ENCODE measurements around the gene UBE2L6.

Gene UBE2L6

DNA sequence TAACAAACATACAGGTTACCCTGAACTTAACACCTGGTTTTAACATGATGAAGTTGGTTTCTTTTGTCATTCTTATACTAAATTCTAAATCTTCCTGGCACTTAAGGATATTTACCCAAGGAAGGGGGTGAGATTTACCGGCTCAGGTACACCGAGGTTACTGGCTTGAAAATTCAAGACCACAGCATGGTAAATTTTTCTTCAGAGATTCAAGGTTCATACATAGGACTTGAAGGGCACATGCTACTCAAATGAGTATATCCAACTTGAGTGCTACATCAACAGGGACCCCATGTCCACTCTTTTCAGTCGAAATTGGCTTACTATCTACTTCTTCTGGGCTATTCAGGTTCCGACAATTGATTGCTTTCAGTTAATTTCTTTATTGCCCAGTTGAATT lies 42.7 kb upstream of the UBE2L6 start:
- TF ChIP-seq EGR1 (IDR thresholded peaks at IDR 0.05) (no peak), CREB1 (IDR thresholded peaks at IDR 0.05; ENCODE audit: low read depth) (no peak), USF1 (IDR thresholded peaks at IDR 0.05) (no peak), ZBTB7A (IDR thresholded peaks at IDR 0.05; ENCODE audit: low read depth) (no peak), MAX (IDR thresholded peaks at IDR 0.05) (no peak), TAF1 (IDR thresholded peaks at IDR 0.05; ENCODE audit: low read depth) (no peak), RAD21 (IDR thresholded peaks at IDR 0.05; ENCODE audit: low read depth) (no peak), FOXM1 (IDR thresholded peaks at IDR 0.05; ENCODE audit: borderline replicate concordance, low read depth) (no peak), EP300 (IDR thresholded peaks at IDR 0.05; ENCODE audit: borderline replicate concordance) (no peak), CEBPB (IDR thresholded peaks at IDR 0.05) (no peak)
- TF ChIP-seq, protein P1, sequence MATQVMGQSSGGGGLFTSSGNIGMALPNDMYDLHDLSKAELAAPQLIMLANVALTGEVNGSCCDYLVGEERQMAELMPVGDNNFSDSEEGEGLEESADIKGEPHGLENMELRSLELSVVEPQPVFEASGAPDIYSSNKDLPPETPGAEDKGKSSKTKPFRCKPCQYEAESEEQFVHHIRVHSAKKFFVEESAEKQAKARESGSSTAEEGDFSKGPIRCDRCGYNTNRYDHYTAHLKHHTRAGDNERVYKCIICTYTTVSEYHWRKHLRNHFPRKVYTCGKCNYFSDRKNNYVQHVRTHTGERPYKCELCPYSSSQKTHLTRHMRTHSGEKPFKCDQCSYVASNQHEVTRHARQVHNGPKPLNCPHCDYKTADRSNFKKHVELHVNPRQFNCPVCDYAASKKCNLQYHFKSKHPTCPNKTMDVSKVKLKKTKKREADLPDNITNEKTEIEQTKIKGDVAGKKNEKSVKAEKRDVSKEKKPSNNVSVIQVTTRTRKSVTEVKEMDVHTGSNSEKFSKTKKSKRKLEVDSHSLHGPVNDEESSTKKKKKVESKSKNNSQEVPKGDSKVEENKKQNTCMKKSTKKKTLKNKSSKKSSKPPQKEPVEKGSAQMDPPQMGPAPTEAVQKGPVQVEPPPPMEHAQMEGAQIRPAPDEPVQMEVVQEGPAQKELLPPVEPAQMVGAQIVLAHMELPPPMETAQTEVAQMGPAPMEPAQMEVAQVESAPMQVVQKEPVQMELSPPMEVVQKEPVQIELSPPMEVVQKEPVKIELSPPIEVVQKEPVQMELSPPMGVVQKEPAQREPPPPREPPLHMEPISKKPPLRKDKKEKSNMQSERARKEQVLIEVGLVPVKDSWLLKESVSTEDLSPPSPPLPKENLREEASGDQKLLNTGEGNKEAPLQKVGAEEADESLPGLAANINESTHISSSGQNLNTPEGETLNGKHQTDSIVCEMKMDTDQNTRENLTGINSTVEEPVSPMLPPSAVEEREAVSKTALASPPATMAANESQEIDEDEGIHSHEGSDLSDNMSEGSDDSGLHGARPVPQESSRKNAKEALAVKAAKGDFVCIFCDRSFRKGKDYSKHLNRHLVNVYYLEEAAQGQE (IDR thresholded peaks at IDR 0.05; ENCODE audit: low read depth) = no peak

- TF ChIP-seq EGR1 (IDR thresholded peaks at IDR 0.05) (no peak), USF1 (IDR thresholded peaks at IDR 0.05) (no peak), TAF1 (IDR thresholded peaks at IDR 0.05; ENCODE audit: low read depth) (no peak), TEAD4 (IDR thresholded peaks at IDR 0.05) (no peak), MAX (IDR thresholded peaks at IDR 0.05) (no peak), EP300 (IDR thresholded peaks at IDR 0.05; ENCODE audit: borderline replicate concordance) (no peak), CEBPB (IDR thresholded peaks at IDR 0.05) (no peak)
Observed at GRCh38 chr11:57605028-57605420, 37.6 kb upstream of the UBE2L6 start.

DNA sequence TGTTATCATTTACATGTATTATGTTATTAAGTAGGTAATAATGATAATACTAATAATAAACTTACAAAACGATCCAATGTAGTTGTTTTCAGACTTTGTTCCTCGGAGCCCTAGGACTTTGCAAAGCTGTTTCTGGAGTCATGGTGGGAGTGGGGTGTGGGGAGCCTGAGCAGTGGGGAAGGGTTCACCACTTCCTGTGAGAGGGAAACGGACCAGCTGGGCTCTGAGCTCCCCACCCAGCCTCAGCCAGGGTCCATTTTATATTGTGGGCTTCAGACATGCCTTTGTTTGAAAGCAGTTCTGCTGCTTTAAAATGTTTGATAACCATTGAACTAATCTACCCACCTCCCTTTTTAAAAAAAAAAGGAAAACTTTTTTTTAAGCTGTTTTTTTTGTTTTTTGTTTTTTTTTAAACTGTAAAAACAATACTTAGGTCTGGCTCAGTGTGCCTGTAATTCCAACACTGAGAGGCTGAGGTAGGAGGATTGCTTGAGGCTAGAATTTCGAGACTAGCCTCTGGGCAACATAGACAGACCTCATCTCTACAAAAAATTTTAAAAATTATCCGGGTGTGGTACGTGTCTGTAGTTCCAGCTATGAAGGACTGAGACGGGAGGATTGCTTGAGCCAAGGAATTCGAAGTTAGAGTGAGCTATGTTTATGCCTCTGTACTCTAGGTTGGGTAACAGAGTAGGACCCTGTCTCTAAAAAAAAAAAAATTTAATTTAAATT lies 37.0 kb upstream of the UBE2L6 start:
- TF ChIP-seq EP300 (IDR thresholded peaks at IDR 0.05; ENCODE audit: borderline replicate concordance) = no peak
- no peak for TF ChIP-seq CREB1 (IDR thresholded peaks at IDR 0.05; ENCODE audit: low read depth)
- no peak for TF ChIP-seq CEBPB (IDR thresholded peaks at IDR 0.05)
- TF ChIP-seq MAX (IDR thresholded peaks at IDR 0.05) = no peak
- no peak for TF ChIP-seq USF1 (IDR thresholded peaks at IDR 0.05)
- no peak for TF ChIP-seq EGR1 (IDR thresholded peaks at IDR 0.05)
- TF ChIP-seq ZBTB7A (IDR thresholded peaks at IDR 0.05; ENCODE audit: low read depth) = no peak
- no peak for TF ChIP-seq TCF12 (IDR thresholded peaks at IDR 0.05; ENCODE audit: low read depth)

DNA sequence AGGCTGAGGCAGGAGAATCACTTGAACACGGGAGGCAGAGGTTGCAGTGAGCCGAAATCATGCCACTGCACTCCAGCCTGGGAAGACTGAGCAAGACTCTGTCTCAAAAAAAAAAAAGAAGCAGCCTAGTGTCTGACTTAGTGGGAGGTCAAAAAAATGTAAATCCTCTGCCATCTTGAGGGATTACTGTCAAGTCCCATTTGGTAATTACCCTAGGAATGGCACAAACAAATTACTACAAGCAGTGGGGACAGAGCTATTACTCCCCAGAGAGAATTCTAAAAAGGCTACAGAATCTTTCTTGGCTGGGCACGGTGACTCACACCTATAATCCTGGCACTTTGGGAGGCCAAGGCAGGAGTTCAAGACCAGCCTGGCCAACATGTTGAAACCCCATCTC lies 33.8 kb upstream of the UBE2L6 start:
- TF ChIP-seq MAX (IDR thresholded peaks at IDR 0.05) (no peak), USF1 (IDR thresholded peaks at IDR 0.05) (no peak), EGR1 (IDR thresholded peaks at IDR 0.05) (no peak), NFIC (IDR thresholded peaks at IDR 0.05) (no peak), CREB1 (IDR thresholded peaks at IDR 0.05; ENCODE audit: low read depth) (no peak), FOXM1 (IDR thresholded peaks at IDR 0.05; ENCODE audit: borderline replicate concordance, low read depth) (no peak), YY1 (IDR thresholded peaks at IDR 0.05; ENCODE audit: low read depth) (no peak), ZBTB7A (IDR thresholded peaks at IDR 0.05; ENCODE audit: low read depth) (no peak), CEBPB (IDR thresholded peaks at IDR 0.05) (no peak), TCF12 (IDR thresholded peaks at IDR 0.05; ENCODE audit: low read depth) (no peak), RAD21 (IDR thresholded peaks at IDR 0.05; ENCODE audit: low read depth) (no peak), TEAD4 (IDR thresholded peaks at IDR 0.05) (no peak), TAF1 (IDR thresholded peaks at IDR 0.05; ENCODE audit: low read depth) (no peak), EP300 (IDR thresholded peaks at IDR 0.05; ENCODE audit: borderline replicate concordance) (no peak)
- TF ChIP-seq, protein P1 (IDR thresholded peaks at IDR 0.05; ENCODE audit: low read depth) = no peak

DNA sequence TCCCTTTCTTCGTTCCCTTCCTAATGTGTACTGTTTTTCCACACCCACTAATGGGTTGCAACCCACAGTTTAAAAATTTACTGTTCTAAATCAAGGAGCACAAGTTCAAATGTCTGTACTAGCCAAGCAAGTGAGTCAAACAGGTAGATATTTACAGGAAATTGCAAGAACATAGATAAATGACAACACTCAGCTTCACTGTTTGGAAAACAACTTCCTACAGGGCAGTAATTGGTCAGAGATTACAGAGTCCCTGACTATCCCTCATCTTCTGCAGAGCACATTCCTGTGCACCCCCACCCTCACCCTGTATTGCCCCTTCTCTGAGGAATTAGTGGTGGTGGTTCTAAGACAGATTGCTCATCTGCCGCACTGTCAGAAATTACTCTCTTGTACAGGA lies 31.9 kb upstream of the UBE2L6 start:
- TF ChIP-seq TAF1 (IDR thresholded peaks at IDR 0.05; ENCODE audit: low read depth) (no peak), EGR1 (IDR thresholded peaks at IDR 0.05) (no peak), RAD21 (IDR thresholded peaks at IDR 0.05; ENCODE audit: low read depth) (no peak), MAX (IDR thresholded peaks at IDR 0.05) (no peak), EP300 (IDR thresholded peaks at IDR 0.05; ENCODE audit: borderline replicate concordance) (no peak), CREB1 (IDR thresholded peaks at IDR 0.05; ENCODE audit: low read depth) (no peak), NFIC (IDR thresholded peaks at IDR 0.05) (no peak), ZBTB7A (IDR thresholded peaks at IDR 0.05; ENCODE audit: low read depth) (no peak), YY1 (IDR thresholded peaks at IDR 0.05; ENCODE audit: low read depth) (no peak), USF1 (IDR thresholded peaks at IDR 0.05) (no peak), CEBPB (IDR thresholded peaks at IDR 0.05) (no peak), TCF12 (IDR thresholded peaks at IDR 0.05; ENCODE audit: low read depth) (no peak), TEAD4 (IDR thresholded peaks at IDR 0.05) (no peak), FOXM1 (IDR thresholded peaks at IDR 0.05; ENCODE audit: borderline replicate concordance, low read depth) (no peak)
- TF ChIP-seq, protein P1 (IDR thresholded peaks at IDR 0.05; ENCODE audit: low read depth) = no peak
